A549 (cell line): ENCODE measurements around the gene ATG10.

Experiments used
- CEBPB ChIP-seq, 2 experiments: fragments of >200 bp in 1 of 2; sonication (Bioruptor Twin) in 1 of 2; formaldehyde crosslinking in 1 of 2; IDR thresholded peaks; 2 replicates each; pipeline ENCODE4 v1.6.1; 2012 to 2016
- TF ChIP-seq, protein P1 (sequence below): fragments of >200 bp; sonication (Bioruptor Twin); formaldehyde crosslinking; IDR thresholded peaks from 3 replicates; pipeline ENCODE4 v1.5.1; 2016

DNA sequence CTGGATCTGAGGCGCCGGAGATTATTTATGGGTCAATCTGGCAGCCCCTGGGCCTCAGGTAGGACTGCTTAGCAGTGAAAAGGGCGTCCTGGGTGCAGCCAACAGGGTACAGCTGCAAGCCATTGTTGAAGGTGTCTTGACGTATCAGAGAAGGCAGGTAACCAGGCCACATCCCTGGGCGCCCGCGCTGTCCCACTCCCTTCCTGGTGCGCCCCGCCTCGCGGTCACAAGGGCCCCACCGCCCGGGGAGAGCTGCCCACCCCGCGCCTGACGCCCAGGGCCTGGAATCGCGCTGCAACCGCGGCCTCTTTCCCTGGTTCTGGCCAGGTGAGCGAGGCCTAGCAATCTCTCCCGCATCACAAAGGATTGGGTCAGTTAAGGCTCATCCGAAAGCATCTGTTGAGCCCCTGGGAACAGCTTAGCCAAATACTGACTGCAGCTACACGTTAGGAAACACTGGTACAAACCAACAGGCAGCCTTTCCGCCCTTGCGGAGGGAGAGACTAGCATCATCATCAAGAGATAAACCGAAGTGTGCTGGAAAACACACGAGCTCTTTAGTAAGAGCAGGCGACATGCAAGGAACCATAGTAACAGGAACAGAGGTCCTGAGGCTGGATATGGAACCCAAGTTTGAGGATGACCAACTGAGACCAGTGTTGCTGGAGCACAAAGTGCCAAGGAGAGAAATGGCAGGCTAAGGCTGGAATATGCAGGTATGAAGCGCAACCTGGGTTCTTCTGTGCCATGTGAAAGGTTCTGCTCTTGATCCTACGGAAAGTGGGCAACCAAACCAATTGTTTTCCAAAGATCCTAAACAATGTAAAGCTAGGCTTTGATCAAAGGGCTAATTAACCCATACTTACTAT lies 302.8 kb downstream of the ATG10 start:
- TF ChIP-seq, protein P1, sequence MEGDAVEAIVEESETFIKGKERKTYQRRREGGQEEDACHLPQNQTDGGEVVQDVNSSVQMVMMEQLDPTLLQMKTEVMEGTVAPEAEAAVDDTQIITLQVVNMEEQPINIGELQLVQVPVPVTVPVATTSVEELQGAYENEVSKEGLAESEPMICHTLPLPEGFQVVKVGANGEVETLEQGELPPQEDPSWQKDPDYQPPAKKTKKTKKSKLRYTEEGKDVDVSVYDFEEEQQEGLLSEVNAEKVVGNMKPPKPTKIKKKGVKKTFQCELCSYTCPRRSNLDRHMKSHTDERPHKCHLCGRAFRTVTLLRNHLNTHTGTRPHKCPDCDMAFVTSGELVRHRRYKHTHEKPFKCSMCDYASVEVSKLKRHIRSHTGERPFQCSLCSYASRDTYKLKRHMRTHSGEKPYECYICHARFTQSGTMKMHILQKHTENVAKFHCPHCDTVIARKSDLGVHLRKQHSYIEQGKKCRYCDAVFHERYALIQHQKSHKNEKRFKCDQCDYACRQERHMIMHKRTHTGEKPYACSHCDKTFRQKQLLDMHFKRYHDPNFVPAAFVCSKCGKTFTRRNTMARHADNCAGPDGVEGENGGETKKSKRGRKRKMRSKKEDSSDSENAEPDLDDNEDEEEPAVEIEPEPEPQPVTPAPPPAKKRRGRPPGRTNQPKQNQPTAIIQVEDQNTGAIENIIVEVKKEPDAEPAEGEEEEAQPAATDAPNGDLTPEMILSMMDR, result no peak
- no peak for TF ChIP-seq CEBPB (IDR thresholded peaks at IDR 0.05)
